ENCODE results near the gene KIR2DL4.
"Not testable (repeated sequence)": the region's sequence is repeated elsewhere in the genome, so short reads cannot be mapped to it uniquely, and the experiment has no call there.

- TF ChIP-seq, protein P1, sequence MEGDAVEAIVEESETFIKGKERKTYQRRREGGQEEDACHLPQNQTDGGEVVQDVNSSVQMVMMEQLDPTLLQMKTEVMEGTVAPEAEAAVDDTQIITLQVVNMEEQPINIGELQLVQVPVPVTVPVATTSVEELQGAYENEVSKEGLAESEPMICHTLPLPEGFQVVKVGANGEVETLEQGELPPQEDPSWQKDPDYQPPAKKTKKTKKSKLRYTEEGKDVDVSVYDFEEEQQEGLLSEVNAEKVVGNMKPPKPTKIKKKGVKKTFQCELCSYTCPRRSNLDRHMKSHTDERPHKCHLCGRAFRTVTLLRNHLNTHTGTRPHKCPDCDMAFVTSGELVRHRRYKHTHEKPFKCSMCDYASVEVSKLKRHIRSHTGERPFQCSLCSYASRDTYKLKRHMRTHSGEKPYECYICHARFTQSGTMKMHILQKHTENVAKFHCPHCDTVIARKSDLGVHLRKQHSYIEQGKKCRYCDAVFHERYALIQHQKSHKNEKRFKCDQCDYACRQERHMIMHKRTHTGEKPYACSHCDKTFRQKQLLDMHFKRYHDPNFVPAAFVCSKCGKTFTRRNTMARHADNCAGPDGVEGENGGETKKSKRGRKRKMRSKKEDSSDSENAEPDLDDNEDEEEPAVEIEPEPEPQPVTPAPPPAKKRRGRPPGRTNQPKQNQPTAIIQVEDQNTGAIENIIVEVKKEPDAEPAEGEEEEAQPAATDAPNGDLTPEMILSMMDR (conservative IDR thresholded peaks at IDR 0.05 in 1 of 2, IDR thresholded peaks at IDR 0.05 in 1 of 2; ENCODE audit: low read depth in 1 of 2, low read length in 2 of 2): not testable (repeated sequence)
- not testable (repeated sequence) for TF ChIP-seq EZH2 (IDR thresholded peaks at IDR 0.05; ENCODE audit: low read length, missing control alignments)
Measured at GRCh38 chr19:54782916-54783315, 20.5 kb upstream of the KIR2DL4 start.

All from fibroblast of lung (primary cell).